ENCODE measurements around the gene SDHA.
"Not testable (repeated sequence)": the region's sequence is repeated elsewhere in the genome, so short reads cannot be mapped to it uniquely, and the experiment has no call there.

GRCh38 chr5:297991-298736, 80.0 kb downstream of the SDHA start:
- TF ChIP-seq EZH2 (IDR thresholded peaks at IDR 0.05; ENCODE audit: insufficient read depth, poor library complexity, severe bottlenecking); EZH2phosphoT487 (IDR thresholded peaks at IDR 0.05; ENCODE audit: insufficient read depth, low read depth): not testable (repeated sequence)
